Brain microvascular endothelial cell (primary cell): ENCODE data around the gene PPP1CB.

Experiments used
- DNase-seq: peaks from one replicate; pipeline ENCODE4 v3.0.0-alpha.2; 2020
- H3K27ac ChIP-seq: fragments of 250-450 bp; sonication (Bioruptor Pico); 2 replicates; pipeline ENCODE4 v1.5.1; 2020; ENCODE audit warnings: mild to moderate bottlenecking, moderate library complexity
- H3K27me3 ChIP-seq: fragments of 250-450 bp; sonication (Bioruptor Pico); replicated peaks from 2 replicates; pipeline ENCODE4 v1.5.1; 2020; ENCODE audit warnings: mild to moderate bottlenecking
- H3K36me3 ChIP-seq: fragments of 250-450 bp; sonication (Bioruptor Pico); replicated peaks from 2 replicates; pipeline ENCODE4 v1.5.1; 2020; ENCODE audit warnings: mild to moderate bottlenecking
- H3K4me3 ChIP-seq: 2 replicates; pipeline ENCODE4 v1.5.1; 2011; ENCODE audit warnings: low read depth, mild to moderate bottlenecking, control low read depth, low read length, moderate library complexity
- in situ Hi-C: cut with HindIII; loops from 2 replicates; pipeline ENCODE4 v1.10.0; 2017; ENCODE audit warnings: low sequenced_read_pairs, low pct_ligation_motif_present
- TF ChIP-seq, protein P1 (sequence below): IDR thresholded peaks from 2 replicates; pipeline ENCODE4 v1.5.1; 2011; ENCODE audit warnings: low read depth, mild to moderate bottlenecking, moderate library complexity, low read length, control low read depth, inconsistent platforms; ENCODE audit errors: missing control alignments

The PPP1CB gene

DNA sequence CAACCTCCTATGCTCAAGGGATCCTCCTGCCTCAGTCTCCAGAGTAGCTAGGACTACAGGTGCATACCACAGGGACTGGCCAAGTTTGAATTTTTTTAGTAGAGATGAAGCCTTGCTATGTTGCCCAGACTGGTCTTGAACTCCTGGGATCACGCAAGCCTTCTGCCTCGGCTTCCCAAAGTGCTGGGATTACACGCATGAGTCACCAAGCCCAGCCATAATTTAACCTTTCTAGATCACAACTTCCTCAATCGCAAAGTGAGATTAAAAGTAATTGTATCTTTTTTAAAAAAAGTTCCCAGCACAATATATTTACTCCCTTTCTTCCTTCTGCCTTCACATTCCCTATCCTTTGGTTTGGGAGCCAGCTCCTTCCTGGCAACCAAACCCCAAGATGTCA lies 5.8 kb upstream of the PPP1CB start:
- no peak overlapping the region for H3K27ac ChIP-seq
- TF ChIP-seq, protein P1, sequence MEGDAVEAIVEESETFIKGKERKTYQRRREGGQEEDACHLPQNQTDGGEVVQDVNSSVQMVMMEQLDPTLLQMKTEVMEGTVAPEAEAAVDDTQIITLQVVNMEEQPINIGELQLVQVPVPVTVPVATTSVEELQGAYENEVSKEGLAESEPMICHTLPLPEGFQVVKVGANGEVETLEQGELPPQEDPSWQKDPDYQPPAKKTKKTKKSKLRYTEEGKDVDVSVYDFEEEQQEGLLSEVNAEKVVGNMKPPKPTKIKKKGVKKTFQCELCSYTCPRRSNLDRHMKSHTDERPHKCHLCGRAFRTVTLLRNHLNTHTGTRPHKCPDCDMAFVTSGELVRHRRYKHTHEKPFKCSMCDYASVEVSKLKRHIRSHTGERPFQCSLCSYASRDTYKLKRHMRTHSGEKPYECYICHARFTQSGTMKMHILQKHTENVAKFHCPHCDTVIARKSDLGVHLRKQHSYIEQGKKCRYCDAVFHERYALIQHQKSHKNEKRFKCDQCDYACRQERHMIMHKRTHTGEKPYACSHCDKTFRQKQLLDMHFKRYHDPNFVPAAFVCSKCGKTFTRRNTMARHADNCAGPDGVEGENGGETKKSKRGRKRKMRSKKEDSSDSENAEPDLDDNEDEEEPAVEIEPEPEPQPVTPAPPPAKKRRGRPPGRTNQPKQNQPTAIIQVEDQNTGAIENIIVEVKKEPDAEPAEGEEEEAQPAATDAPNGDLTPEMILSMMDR = no peak
- no peaks in the 10 kb centered on the region for H3K27me3 ChIP-seq
- DNase-seq = no peak
- no peaks in the 10 kb centered on the region for H3K36me3 ChIP-seq
- in situ Hi-C loops = no loop called here
- no peak overlapping the region for H3K4me3 ChIP-seq

DNA sequence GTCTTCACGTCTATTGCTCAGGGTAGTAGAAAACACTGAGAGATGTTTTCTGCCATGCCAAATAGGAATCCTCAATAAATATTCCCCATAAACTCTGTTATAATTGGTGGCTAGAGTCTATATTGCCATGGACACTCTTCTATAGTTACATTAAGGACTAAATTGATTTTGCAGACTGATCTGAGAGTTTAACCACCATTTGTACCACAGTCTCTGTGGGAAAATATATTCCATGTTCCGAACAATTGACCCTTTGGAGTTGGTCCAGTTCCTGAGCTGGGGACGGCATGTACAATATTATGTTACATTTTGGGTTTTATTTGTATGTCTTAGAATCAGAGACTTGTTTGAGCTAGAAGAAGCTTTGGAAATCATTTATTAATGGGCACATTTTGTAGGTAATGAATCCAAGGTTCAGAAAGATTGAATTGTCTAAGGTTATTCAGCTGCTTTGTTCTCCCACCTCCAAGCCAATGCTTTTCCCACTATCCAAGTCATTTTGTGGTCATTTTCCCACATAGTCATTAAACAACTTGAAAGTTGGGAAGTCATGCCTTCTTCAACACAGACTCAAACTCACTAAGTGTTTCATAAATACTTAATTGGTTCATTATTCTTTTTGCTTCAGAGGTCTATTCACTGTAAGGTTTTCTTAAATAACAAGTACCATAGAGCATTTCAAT lies 5.1 kb upstream of the PPP1CB start:
- Histone ChIP-seq H3K4me3 (no peak overlapping the region), H3K27ac (no peak overlapping the region), H3K36me3 (no peaks in the 10 kb centered on the region), H3K27me3 (no peaks in the 10 kb centered on the region)
- no peak for DNase-seq
- in situ Hi-C loops = no loop called here
- TF ChIP-seq, protein P1 = no peak

DNA sequence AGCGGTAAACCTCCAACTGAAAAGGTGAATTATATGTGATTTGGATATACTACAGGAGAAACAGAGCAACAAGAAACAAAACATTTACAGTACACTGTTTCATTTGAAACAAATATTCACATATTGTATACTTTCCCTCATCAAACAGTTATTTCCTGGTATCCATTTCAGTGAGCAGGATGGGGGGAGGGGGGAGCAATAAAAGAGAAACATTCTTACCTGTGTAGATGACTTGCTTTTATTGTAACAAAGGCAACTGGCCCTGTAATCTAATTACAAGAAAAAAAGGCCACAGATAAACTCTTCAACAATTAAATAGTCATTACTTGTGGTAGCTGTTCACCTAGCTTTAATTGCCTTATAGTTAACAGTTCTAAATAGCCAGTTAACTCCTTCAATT lies 3.9 kb upstream of the PPP1CB start:
- Histone ChIP-seq H3K36me3 (peaks cover 4% of the 10 kb centered on the region), H3K27ac (no peak overlapping the region), H3K27me3 (no peaks in the 10 kb centered on the region), H3K4me3 (no peak overlapping the region)
- TF ChIP-seq, protein P1 = no peak
- no peak for DNase-seq
- in situ Hi-C loops = no loop called here

- Histone ChIP-seq H3K27ac (no peak overlapping the region), H3K27me3 (no peaks in the 10 kb centered on the region), H3K36me3 (peaks cover 4% of the 10 kb centered on the region), H3K4me3 (no peak overlapping the region)
- TF ChIP-seq, protein P1 = no peak
- in situ Hi-C loops = no loop called here
- DNase-seq = no peak
Measured at GRCh38 chr2:28748176-28748575, 3.5 kb upstream of the PPP1CB start.

DNA sequence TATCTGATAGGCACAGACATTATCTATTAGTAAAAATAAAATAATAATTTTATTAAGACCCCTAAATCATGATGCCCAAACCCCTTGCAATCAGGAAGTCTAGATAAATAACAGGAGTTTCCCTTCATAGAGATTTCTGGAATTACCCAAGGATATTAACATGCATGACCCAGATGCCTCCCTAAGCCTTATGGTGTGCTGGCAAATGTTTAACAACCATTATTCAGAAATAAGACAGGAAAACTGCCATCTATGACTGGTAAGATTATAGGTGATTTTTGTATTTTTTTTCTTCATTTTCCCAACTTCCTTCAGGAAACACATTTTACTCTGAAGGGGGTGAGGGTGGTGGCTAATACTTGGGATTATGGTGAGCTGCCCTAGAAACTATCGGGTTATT lies 2.7 kb upstream of the PPP1CB start:
- DNase-seq = no peak
- no peaks in the 10 kb centered on the region for H3K27me3 ChIP-seq
- H3K36me3 ChIP-seq = peaks cover 4% of the 10 kb centered on the region
- no peak overlapping the region for H3K4me3 ChIP-seq
- in situ Hi-C loops = no loop called here
- TF ChIP-seq, protein P1 = no peak
- H3K27ac ChIP-seq = no peak overlapping the region

DNA sequence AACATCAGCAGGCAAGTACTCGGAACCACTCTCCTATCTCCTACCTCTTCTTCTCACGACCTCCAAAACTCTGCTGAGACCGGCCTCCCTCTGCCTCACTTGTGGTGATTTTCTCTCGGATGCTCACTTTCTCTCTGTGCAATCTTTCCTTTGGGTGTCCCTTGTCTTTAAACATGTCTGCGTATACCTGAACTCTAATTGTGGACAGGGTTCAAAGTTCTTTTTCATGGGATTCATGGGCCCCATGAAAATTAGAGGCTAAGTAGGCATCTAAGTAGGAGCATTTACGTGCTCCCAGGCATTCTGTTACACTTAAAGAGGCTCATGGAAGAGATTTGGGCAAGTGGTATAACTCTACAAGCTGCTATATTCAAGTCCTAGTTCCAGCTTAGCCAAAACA lies 2.1 kb upstream of the PPP1CB start:
- Histone ChIP-seq H3K4me3 (no peak overlapping the region), H3K27ac (no peak overlapping the region), H3K27me3 (no peaks in the 10 kb centered on the region), H3K36me3 (peaks cover 4% of the 10 kb centered on the region)
- in situ Hi-C loops = no loop called here
- DNase-seq = no peak
- TF ChIP-seq, protein P1 = no peak
